PFSK-1 (cell line): Measurements from ENCODE around the gene ZFHX3.

ENCODE experiments used
- FOXP2 ChIP-seq: optimal IDR thresholded peaks from 2 replicates; pipeline ENCODE3; 2011; ENCODE audit warnings: borderline replicate concordance, control low read depth, inconsistent platforms; ENCODE audit not compliant: insufficient read depth; ENCODE audit errors: extremely low read length, extremely low read depth
- POLR2AphosphoS5 ChIP-seq: IDR thresholded peaks from 2 replicates; pipeline ENCODE4 v1.6.1; 2012; ENCODE audit warnings: low read depth, mild to moderate bottlenecking, control low read depth, low read length, moderate library complexity
- REST ChIP-seq, 2 experiments: IDR thresholded peaks; 2 replicates each; pipeline versions ENCODE4 v1.6.1 to v1.8.0; 2011 to 2012; ENCODE audit warnings: low read depth in 2 of 2, low read length in 2 of 2, control low read depth in 1 of 2, inconsistent platforms in 1 of 2, mild to moderate bottlenecking in 1 of 2, moderate library complexity in 1 of 2; ENCODE audit not compliant: insufficient read depth in 1 of 2
- SIN3A ChIP-seq: IDR thresholded peaks from 2 replicates; pipeline ENCODE4 v1.6.1; 2012; ENCODE audit warnings: mild to moderate bottlenecking, low read length, moderate library complexity, borderline replicate concordance; ENCODE audit not compliant: insufficient read depth
- TAF1 ChIP-seq: IDR thresholded peaks from 2 replicates; pipeline ENCODE4 v1.6.1; 2012; ENCODE audit warnings: low read length, control low read depth, borderline replicate concordance; ENCODE audit not compliant: insufficient read depth

Gene ZFHX3

GRCh38 chr16:72793017-72793416 is 254.9 kb downstream of the ZFHX3 start:
- TF ChIP-seq REST (IDR thresholded peaks at IDR 0.05; ENCODE audit: insufficient read depth in 1 of 2, low read depth in 2 of 2, low read length in 2 of 2) (no peak), SIN3A (no peak), TAF1 (no peak), FOXP2 (no peak), POLR2AphosphoS5 (no peak)

- TF ChIP-seq REST (IDR thresholded peaks at IDR 0.05; ENCODE audit: insufficient read depth in 1 of 2, low read depth in 2 of 2, low read length in 2 of 2) (no peak), POLR2AphosphoS5 (no peak), FOXP2 (no peak), TAF1 (no peak), SIN3A (no peak)
These were observed 256.1 kb downstream of the ZFHX3 start for GRCh38 chr16:72791786-72792185.

GRCh38 chr16:72789921-72790320 is 258.0 kb downstream of the ZFHX3 start:
- TF ChIP-seq REST (IDR thresholded peaks at IDR 0.05; ENCODE audit: insufficient read depth in 1 of 2, low read depth in 2 of 2, low read length in 2 of 2) (no peak), FOXP2 (no peak), SIN3A (no peak), TAF1 (no peak), POLR2AphosphoS5 (no peak)

GRCh38 chr16:72789465-72789864 is 258.5 kb downstream of the ZFHX3 start:
- TF ChIP-seq REST (IDR thresholded peaks at IDR 0.05; ENCODE audit: insufficient read depth in 1 of 2, low read depth in 2 of 2, low read length in 2 of 2) (no peak), POLR2AphosphoS5 (no peak)

GRCh38 chr16:72788269-72788809 is 259.6 kb downstream of the ZFHX3 start:
- TF ChIP-seq SIN3A (no peak), POLR2AphosphoS5 (no peak), FOXP2 (no peak), TAF1 (no peak), REST (IDR thresholded peaks at IDR 0.05; ENCODE audit: insufficient read depth in 1 of 2, low read depth in 2 of 2, low read length in 2 of 2) (no peak)
